ENCODE results near the gene ASPSCR1.

DNA sequence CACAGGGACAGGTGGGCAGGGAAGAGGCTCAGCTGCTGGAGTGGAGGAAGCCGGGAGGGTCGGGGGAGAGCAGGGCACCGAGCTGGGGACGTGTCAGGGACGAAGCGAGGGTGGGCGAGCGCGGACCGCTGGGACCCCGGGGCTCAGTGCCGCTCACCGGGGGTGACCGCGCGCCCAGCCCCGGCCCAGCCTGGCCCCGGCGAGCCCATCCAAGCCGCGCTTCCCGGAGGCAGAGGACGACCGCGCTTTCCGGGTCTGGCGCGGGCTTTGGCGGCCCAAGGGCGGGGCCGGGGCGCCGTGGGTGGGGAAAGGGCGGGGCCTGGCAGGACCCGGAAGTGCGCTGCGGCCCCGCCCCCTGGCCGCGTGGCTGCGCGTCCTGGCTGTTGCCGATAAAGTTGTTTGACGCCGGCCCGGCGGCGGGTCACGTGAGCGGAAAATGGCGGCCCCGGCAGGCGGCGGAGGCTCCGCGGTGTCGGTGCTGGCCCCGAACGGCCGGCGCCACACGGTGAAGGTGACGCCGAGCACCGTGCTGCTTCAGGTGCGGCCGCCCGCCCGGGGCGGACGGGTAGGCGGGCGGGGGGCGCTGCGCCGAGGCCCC lies at the start of gene ASPSCR1:
- no peak for TF ChIP-seq EZH2 (IDR thresholded peaks at IDR 0.05; ENCODE audit: low read length, missing control alignments)
- TF ChIP-seq, protein P1, sequence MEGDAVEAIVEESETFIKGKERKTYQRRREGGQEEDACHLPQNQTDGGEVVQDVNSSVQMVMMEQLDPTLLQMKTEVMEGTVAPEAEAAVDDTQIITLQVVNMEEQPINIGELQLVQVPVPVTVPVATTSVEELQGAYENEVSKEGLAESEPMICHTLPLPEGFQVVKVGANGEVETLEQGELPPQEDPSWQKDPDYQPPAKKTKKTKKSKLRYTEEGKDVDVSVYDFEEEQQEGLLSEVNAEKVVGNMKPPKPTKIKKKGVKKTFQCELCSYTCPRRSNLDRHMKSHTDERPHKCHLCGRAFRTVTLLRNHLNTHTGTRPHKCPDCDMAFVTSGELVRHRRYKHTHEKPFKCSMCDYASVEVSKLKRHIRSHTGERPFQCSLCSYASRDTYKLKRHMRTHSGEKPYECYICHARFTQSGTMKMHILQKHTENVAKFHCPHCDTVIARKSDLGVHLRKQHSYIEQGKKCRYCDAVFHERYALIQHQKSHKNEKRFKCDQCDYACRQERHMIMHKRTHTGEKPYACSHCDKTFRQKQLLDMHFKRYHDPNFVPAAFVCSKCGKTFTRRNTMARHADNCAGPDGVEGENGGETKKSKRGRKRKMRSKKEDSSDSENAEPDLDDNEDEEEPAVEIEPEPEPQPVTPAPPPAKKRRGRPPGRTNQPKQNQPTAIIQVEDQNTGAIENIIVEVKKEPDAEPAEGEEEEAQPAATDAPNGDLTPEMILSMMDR (conservative IDR thresholded peaks at IDR 0.05 in 1 of 2, IDR thresholded peaks at IDR 0.05 in 1 of 2; ENCODE audit: low read depth in 1 of 2, low read length in 2 of 2), result no peak
